ENCODE results near the gene ADCY9. TPM values are rescaled to one million over a fixed set of nuclear protein-coding genes. Genes with fewer than 3 reads are reported as not detected.

ADCY9 gene
- total RNA-seq, 1 donor from 2014 or later = 11.4 TPM

- Histone ChIP-seq H3K79me2 (ENCODE audit: insufficient read depth, low read length) (no peaks in the 10 kb centered on the region), H3K27ac (ENCODE audit: low read depth, low read length) (no peak overlapping the region), H3K27me3 (ENCODE audit: insufficient read depth, low read length) (no peaks in the 10 kb centered on the region), H3K9me3 (ENCODE audit: insufficient read depth, low read depth, low read length) (no peaks in the 10 kb centered on the region), H3K9ac (ENCODE audit: low read length) (no peak overlapping the region), H3K4me2 (ENCODE audit: low read length) (no peak overlapping the region), H3K36me3 (ENCODE audit: insufficient read depth, low read length) (no peaks in the 10 kb centered on the region), H3K4me3 (ENCODE audit: insufficient read depth, low read depth, low read length) (no peak overlapping the region), H2AFZ (ENCODE audit: low read depth, low read length) (no peak overlapping the region), H4K20me1 (ENCODE audit: insufficient read depth, low read length) (peaks cover 4% of the 10 kb centered on the region), H3K4me1 (ENCODE audit: insufficient read depth, low read length) (no peaks in the 10 kb centered on the region)
- Mint-ChIP-seq H3K27ac (ENCODE audit: unreplicated experiment) (no peak overlapping the region), H3K4me3 (ENCODE audit: unreplicated experiment) (no peak overlapping the region), H3K4me1 (ENCODE audit: low read depth, unreplicated experiment) (peaks cover 2% of the 10 kb centered on the region), H3K9me3 (ENCODE audit: unreplicated experiment) (peaks cover 2% of the 10 kb centered on the region), H3K36me3 (ENCODE audit: low read depth, unreplicated experiment) (peaks cover 5% of the 10 kb centered on the region), H3K27me3 (ENCODE audit: low read depth, unreplicated experiment) (peaks cover 4% of the 10 kb centered on the region)
- DNase-seq (ENCODE audit: low read depth) (no peak), FAIRE-seq (peak; percentile 23)
- TF ChIP-seq CTCF (IDR thresholded peaks at IDR 0.05; ENCODE audit: insufficient read depth, low read depth, low read length) = no peak
- TF ChIP-seq EZH2 (IDR thresholded peaks at IDR 0.05; ENCODE audit: insufficient read depth, low read length) = no peak
Observed at GRCh38 chr16:4083347-4083870, 32.8 kb downstream of the ADCY9 start.

GRCh38 chr16:4082474-4083044, 33.7 kb downstream of the ADCY9 start:
- DNase-seq (ENCODE audit: low read depth) (no peak), FAIRE-seq (no peak)
- H3K9me3 Mint-ChIP-seq (ENCODE audit: unreplicated experiment) = peaks cover 5% of the 10 kb centered on the region
- H3K4me1 Mint-ChIP-seq (ENCODE audit: low read depth, unreplicated experiment) = peaks cover 2% of the 10 kb centered on the region
- H3K27me3 Mint-ChIP-seq (ENCODE audit: low read depth, unreplicated experiment) = peaks cover 4% of the 10 kb centered on the region
- H3K27ac Mint-ChIP-seq (ENCODE audit: unreplicated experiment) = no peak overlapping the region
- Histone ChIP-seq H3K4me2 (ENCODE audit: low read length) (no peak overlapping the region), H2AFZ (ENCODE audit: low read depth, low read length) (no peak overlapping the region), H3K4me3 (ENCODE audit: insufficient read depth, low read depth, low read length) (no peak overlapping the region), H3K27ac (ENCODE audit: low read depth, low read length) (no peak overlapping the region), H3K4me1 (ENCODE audit: insufficient read depth, low read length) (no peaks in the 10 kb centered on the region), H3K79me2 (ENCODE audit: insufficient read depth, low read length) (no peaks in the 10 kb centered on the region), H3K9ac (ENCODE audit: low read length) (no peak overlapping the region), H4K20me1 (ENCODE audit: insufficient read depth, low read length) (peaks cover 4% of the 10 kb centered on the region), H3K27me3 (ENCODE audit: insufficient read depth, low read length) (no peaks in the 10 kb centered on the region), H3K36me3 (ENCODE audit: insufficient read depth, low read length) (no peaks in the 10 kb centered on the region), H3K9me3 (ENCODE audit: insufficient read depth, low read depth, low read length) (no peaks in the 10 kb centered on the region)
- peaks cover 5% of the 10 kb centered on the region for H3K36me3 Mint-ChIP-seq (ENCODE audit: low read depth, unreplicated experiment)
- no peak overlapping the region for H3K4me3 Mint-ChIP-seq (ENCODE audit: unreplicated experiment)
- TF ChIP-seq EZH2 (IDR thresholded peaks at IDR 0.05; ENCODE audit: insufficient read depth, low read length) = no peak
- no peak for TF ChIP-seq CTCF (IDR thresholded peaks at IDR 0.05; ENCODE audit: insufficient read depth, low read depth, low read length)

GRCh38 chr16:4081521-4082021, 34.7 kb downstream of the ADCY9 start:
- Mint-ChIP-seq H3K27me3 (ENCODE audit: low read depth, unreplicated experiment) (peaks cover 4% of the 10 kb centered on the region), H3K4me1 (ENCODE audit: low read depth, unreplicated experiment) (peaks cover 2% of the 10 kb centered on the region), H3K9me3 (ENCODE audit: unreplicated experiment) (peaks cover 3% of the 10 kb centered on the region), H3K4me3 (ENCODE audit: unreplicated experiment) (no peak overlapping the region), H3K27ac (ENCODE audit: unreplicated experiment) (no peak overlapping the region), H3K36me3 (ENCODE audit: low read depth, unreplicated experiment) (peaks cover 3% of the 10 kb centered on the region)
- H2AFZ ChIP-seq (ENCODE audit: low read depth, low read length) = no peak overlapping the region
- H3K9me3 ChIP-seq (ENCODE audit: insufficient read depth, low read depth, low read length) = no peaks in the 10 kb centered on the region
- no peak for TF ChIP-seq CTCF (IDR thresholded peaks at IDR 0.05; ENCODE audit: insufficient read depth, low read depth, low read length)
- no peak for TF ChIP-seq EZH2 (IDR thresholded peaks at IDR 0.05; ENCODE audit: insufficient read depth, low read length)
- H3K4me2 ChIP-seq (ENCODE audit: low read length) = peak overlapping the region; percentile 35
- no peak overlapping the region for H3K9ac ChIP-seq (ENCODE audit: low read length)
- H3K36me3 ChIP-seq (ENCODE audit: insufficient read depth, low read length) = no peaks in the 10 kb centered on the region
- H3K79me2 ChIP-seq (ENCODE audit: insufficient read depth, low read length) = no peaks in the 10 kb centered on the region
- H3K4me1 ChIP-seq (ENCODE audit: insufficient read depth, low read length) = no peaks in the 10 kb centered on the region
- FAIRE-seq (no peak), DNase-seq (ENCODE audit: low read depth) (no peak)
- H3K4me3 ChIP-seq (ENCODE audit: insufficient read depth, low read depth, low read length) = no peak overlapping the region
- peaks cover 4% of the 10 kb centered on the region for H4K20me1 ChIP-seq (ENCODE audit: insufficient read depth, low read length)
- no peaks in the 10 kb centered on the region for H3K27me3 ChIP-seq (ENCODE audit: insufficient read depth, low read length)
- H3K27ac ChIP-seq (ENCODE audit: low read depth, low read length) = no peak overlapping the region

Measured in astrocyte (in vitro differentiated cells and primary cell).